Stimulated activated CD4-positive, alpha-beta T cell treated with anti-CD3 and anti-CD28 coated beads, TNF-alpha, amount 100 ng/mL, for 24 hours (primary cell): ENCODE data around the gene CISH.

ENCODE experiments used
- DNase-seq, 3 experiments: peaks; one replicate each; pipeline ENCODE4 v3.0.0-alpha.2; 2020; ENCODE audit warnings: low read depth in 3 of 3

The CISH gene

GRCh38 chr3:50612970-50613846 is 1.6 kb upstream of the CISH start:
- DNase-seq: no peak

- no peak for DNase-seq
Measured at GRCh38 chr3:50612234-50612882, 784 bp upstream of the CISH start.

DNA sequence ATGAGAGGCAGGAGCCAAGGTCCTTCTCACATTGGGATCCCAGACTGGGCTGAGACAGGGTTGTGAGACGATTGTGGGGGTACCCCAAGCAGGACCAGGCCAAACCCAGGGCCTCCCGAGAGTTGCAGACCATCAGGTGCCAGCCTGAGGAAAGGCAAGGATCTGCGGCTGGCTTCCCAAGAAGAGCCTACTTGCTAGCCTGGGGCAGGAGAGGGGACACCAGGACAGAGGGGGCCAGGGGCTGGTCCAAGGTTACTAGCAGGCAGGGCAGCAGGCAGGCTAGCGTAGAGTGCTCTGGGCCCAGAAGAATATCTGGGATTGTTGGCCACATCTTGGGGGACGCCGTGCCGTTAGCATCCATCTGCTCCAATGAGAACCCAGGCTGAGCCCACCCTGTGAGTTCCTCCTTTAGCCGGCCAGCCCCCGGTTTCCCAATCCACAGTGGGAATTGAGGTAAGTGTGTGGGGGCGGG is 546 bp downstream of the CISH start:
- no peak for DNase-seq

GRCh38 chr3:50610181-50610971 is 1.2 kb downstream of the CISH start:
- DNase-seq: no peak

DNA sequence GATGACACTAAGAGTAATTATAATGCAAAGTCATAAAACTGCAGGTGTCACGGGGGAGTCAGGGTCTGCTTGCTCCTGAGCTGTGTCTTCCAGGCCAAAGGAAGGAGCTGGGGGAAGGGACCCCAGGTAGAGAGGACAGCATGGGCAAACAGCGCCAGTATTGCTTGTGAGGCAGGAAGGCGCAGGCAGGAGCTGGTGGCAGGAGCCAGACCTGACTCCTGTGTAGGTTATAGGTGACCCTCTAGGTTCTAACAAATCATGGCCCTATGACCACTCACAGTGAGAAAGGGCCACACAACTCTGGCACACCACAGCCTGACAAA is 1.9 kb downstream of the CISH start:
- no peak for DNase-seq

DNA sequence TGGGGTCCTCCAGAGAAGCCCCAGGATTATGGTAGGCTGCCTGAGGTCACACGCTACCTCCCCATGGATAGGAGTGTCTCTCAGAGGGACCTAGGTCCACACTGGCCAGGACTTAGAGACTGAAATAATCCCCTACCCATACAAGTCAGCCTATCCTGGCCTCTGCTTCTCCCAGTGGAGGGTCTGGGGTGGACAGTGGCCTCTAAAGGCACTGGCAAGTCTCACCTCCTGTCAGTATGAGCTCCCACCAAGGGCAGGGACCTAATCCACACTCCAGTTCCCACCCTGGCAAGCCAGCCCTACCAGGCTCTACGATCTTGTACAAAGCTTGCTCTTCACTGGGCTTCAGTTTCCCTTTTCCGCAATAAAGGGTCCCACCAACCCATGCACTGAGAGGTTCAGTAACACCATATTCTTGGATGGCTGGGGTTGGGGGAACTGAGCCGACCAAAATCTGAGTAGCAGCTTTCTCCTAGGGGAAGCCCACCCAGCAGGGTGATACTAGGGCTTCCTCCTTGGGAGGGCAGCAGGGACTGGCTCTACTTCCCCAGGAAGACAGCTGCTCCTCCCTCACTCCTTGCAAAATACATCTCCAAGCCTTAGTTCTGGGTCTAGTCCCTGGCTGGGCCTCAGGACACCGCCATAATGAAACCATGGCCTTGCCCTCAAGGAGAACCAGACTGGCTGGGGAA is 2.4 kb downstream of the CISH start:
- no peak for DNase-seq

DNA sequence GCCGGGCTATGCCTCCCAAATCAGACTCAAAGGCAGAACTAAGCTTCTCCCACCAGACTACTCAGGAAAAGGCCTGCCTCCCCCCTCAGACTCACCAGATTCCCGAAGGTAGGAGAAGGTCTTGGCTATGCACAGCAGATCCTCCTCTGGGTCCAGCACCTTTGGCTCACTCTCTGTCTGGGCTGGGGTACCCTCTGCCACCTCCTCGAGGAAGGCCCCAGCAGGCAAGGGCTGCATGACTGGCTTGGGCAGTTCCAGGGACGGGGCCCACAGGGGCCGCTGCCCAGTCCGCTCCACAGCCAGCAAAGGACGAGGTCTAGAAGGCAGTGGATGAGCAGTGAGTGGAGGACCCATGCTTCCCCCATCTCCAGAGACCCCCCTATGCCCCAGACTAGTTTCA is 3.3 kb downstream of the CISH start:
- no peak for DNase-seq

DNA sequence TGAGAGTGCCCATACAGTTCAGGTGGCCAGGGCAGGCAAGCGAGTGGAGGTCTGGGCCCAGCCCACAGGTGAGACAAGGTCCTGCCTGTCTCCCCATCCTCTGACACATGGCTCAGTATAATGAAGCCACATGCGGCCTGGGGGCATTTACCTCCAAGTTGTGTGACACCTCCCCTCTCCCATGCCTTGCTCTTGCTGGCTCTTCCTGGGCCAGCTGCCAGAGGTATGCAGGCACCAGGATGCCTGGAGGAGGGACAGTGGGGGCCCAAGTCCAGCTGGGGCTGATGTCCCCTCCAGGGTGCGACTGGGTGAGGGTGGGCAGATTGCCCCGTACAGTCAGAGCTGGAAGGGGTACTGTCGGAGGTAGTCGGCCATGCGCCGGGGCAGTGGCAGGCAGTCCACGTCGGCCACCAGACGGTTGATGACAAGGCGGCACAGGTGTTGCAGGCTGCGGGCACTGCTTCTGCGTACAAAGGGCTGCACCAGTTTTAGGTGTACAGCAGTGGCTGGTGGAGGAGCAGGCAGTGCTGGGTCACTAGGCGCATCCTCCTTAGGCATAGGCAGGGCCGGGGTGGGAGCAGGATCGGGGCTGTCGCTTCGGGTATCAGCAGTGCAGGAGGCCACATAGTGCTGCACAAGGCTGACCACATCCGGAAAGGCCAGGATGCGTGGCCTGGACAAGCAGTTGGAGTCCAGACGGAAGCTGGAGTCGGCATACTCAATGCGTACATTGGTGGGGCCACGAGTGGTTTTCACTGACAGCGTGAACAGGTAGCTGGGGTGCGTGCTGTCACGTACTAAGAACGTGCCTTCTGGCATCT is 4.1 kb downstream of the CISH start:
- DNase-seq: no peak

DNA sequence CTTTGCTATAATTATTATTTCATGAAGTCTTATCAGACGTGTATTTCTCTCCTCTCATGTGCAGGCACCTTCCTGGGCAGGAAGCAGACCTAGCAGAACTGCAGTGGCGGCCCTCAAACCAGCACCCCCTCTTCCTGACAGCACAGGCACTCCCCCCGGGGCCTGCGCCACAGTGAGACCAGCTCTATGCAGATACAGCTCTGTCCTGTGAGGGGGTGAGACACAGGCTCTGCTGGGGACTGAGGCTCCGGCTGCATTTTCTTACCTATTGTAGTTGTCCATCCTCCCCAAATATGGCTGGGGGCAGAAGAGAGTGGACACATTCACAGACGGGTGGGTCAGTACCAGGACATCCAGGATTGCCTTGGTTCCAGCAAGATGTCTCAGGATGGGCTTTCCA is 5.0 kb downstream of the CISH start:
- DNase-seq: no peak

DNA sequence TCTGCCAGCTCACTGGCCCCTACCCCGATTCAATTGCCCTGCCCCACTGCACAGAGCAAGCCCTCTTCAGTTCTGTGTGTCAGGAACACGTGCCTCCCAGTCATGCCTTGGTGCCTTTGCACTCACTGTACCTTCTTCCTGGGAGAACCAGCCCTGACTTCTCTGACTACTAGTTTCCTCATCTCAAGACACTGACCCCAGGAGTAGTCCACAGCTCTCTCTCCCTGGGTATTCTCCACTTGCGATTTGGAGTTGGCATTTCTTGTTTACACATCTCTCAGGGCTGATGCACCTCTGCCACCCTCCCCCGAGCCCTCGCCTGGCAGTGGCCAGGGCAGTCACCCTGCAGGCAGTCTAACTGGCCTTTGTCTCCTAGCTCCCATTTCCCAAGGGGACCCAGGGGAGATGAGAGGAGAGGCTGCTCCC is 5.7 kb downstream of the CISH start:
- DNase-seq: no peak

DNA sequence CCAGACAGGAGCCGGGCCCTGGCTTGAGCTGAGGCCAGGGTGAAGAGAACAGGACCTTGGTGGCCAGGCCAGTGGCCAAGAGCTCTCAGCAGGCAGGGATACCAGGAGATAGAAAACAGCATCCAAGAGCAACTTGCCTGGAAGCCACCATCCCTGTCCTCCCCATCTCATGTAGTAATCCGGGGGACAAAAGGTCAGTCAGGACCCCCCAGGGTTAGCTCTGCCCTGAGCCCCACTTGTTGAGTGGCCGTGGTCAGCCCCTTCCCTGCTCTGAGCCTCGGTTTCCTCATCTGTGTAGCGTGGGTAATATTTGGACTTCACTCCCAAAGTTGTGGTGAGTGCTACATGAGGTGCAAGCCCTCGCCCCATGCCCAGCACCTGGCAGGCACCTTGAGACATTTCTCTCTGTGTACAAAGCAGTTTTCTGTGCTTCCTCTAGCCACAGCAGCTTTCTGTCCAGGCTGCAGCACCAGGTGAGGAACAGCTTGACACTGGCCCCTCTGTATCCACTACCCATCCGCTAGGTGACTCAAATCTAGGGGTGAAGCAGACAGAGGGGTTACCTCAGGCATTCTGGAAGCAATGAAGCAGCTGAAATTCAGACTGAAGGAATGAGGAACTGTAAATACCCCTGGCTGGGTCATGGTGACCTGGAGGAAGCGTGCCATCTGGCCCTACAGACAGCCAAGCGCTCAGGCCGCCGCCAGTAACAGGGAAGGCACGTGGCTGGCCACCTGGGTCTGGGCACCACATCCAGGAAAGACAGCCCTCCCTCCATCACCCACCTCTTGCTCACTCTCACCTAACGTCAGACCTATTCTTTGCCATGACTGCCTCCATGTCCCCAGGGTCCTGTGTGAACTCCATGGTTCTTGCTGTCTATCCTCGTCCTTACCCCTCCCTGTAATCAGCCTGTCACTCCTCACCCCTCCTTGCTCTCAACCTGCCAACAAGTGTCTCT is 6.7 kb downstream of the CISH start:
- DNase-seq: no peak

- no peak for DNase-seq
Measured at GRCh38 chr3:50604110-50604621, 7.4 kb downstream of the CISH start.

GRCh38 chr3:50603261-50604109 is 8.1 kb downstream of the CISH start:
- DNase-seq: no peak

DNA sequence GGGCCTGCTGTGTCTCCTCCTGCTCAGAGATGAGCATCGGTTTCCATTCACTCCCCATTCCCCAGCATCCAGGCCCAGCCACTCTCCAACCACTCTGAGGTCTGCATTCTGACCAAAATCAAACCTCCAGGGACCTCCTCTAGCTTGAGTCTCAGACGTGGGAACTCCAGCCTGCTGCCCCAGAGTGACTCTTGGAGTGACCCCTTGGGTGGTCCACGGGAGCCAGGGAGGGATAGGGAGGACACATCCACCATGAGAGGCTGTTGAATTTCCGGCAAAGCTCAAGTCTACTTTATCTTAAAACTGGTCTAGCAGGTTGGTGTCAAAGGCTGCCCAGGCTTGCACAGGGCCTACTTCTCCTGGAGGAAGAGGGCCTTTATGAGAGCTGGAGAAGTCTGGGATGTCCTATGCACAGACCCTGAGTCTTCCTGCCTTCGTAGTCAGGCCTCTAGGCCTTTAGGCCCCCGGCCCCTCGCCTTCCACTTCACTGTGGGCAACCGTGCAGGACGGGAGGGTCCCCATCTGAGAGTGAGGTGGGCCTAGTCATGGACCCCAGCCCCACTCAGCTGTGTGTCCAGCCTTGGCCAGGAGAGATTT is 8.9 kb downstream of the CISH start:
- no peak for DNase-seq

- peak; percentile 80 to 96 (median 83) for DNase-seq
Measured at GRCh38 chr3:50600841-50601591, 10.6 kb downstream of the CISH start.

DNA sequence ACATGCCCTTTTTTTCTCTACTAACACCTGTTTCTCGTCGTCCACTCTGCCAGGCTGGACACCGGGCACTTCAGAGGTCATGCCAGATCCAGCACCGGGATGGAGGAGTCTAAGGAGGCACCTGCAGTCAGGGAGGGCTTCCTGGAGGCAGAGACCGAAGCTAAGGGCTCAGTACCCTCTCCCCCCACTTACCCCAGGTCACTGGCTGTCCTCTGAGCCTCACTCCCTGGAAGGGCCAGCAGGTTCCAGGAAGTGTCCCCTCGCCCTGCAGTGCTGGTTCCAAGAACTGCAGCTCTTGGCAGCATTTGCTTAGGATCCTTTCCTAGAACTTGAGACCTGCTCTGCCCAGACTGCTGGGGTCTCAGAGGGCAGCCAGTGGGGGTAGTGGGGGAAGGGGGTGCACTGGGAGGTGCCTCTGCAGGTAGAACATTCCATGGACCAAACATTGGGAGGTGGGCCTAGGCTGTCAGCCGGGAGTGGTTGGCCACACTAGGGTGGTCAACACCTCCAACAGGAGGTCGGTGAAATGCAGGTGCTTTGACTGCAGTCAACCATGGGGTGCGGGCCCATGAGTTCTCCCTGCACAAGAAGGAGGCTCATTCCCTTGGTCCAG is 11.3 kb downstream of the CISH start:
- no peak for DNase-seq

GRCh38 chr3:50599716-50600118 is 11.9 kb downstream of the CISH start:
- DNase-seq: no peak
